Fibroblast of gingiva (primary cell): ENCODE measurements around the gene BRF1.
A peak's percentile ranks its signal among the peaks of the same experiment; 100 is the strongest.

Experiments used
- DNase-seq: peaks from one replicate; pipeline ENCODE4 v3.0.0-alpha.2; 2011; ENCODE audit warnings: low read depth

Gene BRF1

GRCh38 chr14:105209091-105209490 is 91.7 kb downstream of the BRF1 start:
- no peak for DNase-seq

- no peak for DNase-seq
Measured at GRCh38 chr14:105208738-105209075, 92.1 kb downstream of the BRF1 start.

- DNase-seq: no peak
Measured at GRCh38 chr14:105207996-105208737, 92.6 kb downstream of the BRF1 start.

GRCh38 chr14:105207460-105207901 is 93.3 kb downstream of the BRF1 start:
- no peak for DNase-seq

- DNase-seq: no peak
Measured at GRCh38 chr14:105206873-105207272, 93.9 kb downstream of the BRF1 start.

- DNase-seq: peak; percentile 14
Measured at GRCh38 chr14:105205673-105206208, 95.1 kb downstream of the BRF1 start.

- no peak for DNase-seq
Measured at GRCh38 chr14:105204931-105205672, 95.7 kb downstream of the BRF1 start.

- DNase-seq: peak; percentile 63
Measured at GRCh38 chr14:105204206-105204930, 96.4 kb downstream of the BRF1 start.

GRCh38 chr14:105203701-105204100 is 97.1 kb downstream of the BRF1 start:
- no peak for DNase-seq

- peak; percentile 48 for DNase-seq
Measured at GRCh38 chr14:105203057-105203531, 97.7 kb downstream of the BRF1 start.

- DNase-seq: no peak
Measured at GRCh38 chr14:105201925-105202513, 98.8 kb downstream of the BRF1 start.

GRCh38 chr14:105201156-105201924 is 99.5 kb downstream of the BRF1 start:
- DNase-seq: no peak

GRCh38 chr14:105200641-105201040 is 100.2 kb downstream of the BRF1 start:
- no peak for DNase-seq

- DNase-seq: no peak
Measured at GRCh38 chr14:105200074-105200473, 100.7 kb downstream of the BRF1 start.

- DNase-seq: no peak
Measured at GRCh38 chr14:105199093-105199492, 101.7 kb downstream of the BRF1 start.

GRCh38 chr14:105198588-105198987 is 102.2 kb downstream of the BRF1 start:
- no peak for DNase-seq

GRCh38 chr14:105197211-105197641 is 103.6 kb downstream of the BRF1 start:
- peak; percentile 70 for DNase-seq

GRCh38 chr14:105196265-105196960 is 104.4 kb downstream of the BRF1 start:
- DNase-seq: no peak

- DNase-seq: no peak
Measured at GRCh38 chr14:105195522-105196264, 105.1 kb downstream of the BRF1 start.

GRCh38 chr14:105195051-105195450 is 105.8 kb downstream of the BRF1 start:
- DNase-seq: no peak
